NCI-H2196 treated with DMSO at 0.1 percent for 48 hours (cell line): ENCODE measurements around the gene FPR2.

Source experiments
- DNase-seq: peaks from one replicate; lab custom pipeline; 2025; ENCODE audit not compliant: unreplicated experiment; lab: John Stamatoyannopoulos, UW

FPR2 gene

GRCh38 chr19:51781999-51782398 is 21.0 kb downstream of the FPR2 start:
- no peak for DNase-seq

DNA sequence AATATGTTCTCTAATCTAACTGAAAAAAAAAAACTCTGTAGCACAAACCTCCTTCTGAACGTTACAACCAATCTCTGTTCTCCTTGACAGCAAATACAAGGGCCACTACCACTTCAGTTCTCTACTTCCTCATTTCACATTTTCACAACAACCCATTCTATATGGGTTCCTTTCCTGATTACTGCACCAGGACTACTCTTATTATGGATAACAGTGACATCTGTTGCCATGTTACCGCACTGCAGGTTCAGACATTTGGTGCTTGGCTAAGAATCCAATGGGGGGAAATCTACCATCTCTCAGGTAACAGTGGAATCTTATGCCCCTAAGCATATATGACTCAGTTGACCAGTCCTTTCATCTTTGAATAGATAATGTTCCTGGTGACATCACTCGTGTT is 22.4 kb downstream of the FPR2 start:
- no peak for DNase-seq

DNA sequence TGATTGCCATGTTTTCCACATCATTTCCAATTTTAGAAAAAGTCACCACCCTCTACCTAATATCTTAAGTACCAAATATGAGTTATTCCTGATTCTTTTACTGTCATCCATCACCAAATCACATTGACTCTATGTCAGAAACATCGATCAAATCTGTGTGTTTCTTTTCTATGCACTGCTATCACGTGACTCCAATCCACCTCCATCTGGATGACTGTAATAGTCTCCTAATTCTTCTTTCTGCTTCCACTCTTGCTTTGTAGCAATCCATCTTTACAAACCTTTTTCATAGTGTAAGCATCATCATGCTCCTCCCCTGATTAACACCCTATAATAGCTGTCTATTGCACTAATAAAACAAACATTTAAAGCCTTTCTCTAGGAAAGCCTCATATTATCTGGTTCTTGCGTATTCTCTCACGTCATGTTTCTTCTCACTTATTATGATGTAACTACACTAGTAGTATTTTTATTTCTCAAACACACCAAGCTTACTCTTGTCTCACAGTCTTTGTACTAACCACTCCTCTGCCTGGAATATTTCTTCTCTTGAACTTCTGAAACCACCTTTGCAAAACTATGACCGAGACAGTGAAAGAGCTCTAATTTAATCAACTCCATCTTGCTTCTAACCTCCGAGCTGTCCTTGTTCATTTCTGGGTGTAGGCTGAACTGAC is 23.3 kb downstream of the FPR2 start:
- no peak for DNase-seq

DNA sequence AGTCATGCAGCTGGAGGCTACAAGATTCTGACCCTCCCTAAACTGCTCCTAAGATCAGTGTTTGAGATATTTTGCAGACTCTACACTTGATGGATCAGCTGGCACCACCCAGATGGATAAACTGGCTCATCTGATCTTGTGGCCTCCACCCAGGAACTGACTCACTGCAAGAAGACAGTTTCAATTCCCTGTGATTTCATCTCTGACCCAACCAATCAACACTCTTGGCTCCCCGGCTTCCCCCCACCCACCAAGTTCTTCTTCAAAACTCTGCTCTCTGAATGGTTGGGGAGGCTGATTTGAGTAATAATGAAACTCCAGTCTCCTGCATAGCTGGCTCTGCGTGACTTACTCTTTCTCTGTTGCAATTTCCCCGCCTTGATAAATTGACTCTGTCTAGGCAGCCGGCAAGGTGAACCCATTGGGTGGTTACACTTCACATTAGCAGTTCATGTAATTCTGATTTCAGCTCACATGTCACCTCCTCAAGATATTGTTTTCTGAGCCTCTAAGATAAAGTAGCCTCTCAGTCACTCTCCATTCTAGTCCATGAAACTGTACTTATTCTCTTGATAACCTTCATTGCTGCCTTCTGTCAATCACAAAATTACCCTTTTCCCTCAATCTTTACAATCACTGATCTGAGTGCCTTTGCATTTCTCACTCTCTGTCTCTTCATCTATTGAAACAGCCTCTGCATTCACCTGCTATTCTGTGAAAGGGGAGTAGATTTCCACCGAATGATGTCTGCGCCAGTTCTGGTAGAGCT is 24.1 kb downstream of the FPR2 start:
- no peak for DNase-seq

- no peak for DNase-seq
These were observed 25.9 kb downstream of the FPR2 start for GRCh38 chr19:51786646-51787494.

DNA sequence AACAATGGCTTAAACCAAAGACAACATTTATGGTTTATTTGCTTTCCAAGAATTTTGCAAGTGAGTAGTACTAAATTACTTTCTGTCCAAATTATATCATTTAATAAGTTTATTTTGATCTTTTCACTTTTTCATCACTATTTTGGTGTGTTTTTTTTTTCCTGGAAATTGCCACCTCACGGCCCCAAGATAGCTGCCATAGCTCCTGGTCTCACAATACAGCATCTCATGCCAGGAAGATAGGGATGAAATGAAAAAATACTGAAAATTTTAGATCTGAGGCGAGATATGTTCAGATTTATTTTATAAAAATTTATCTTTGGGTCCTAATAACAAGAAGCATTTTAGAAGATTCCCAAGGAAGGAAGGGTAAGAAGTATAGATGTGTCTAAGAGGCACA is 27.0 kb downstream of the FPR2 start:
- no peak for DNase-seq

DNA sequence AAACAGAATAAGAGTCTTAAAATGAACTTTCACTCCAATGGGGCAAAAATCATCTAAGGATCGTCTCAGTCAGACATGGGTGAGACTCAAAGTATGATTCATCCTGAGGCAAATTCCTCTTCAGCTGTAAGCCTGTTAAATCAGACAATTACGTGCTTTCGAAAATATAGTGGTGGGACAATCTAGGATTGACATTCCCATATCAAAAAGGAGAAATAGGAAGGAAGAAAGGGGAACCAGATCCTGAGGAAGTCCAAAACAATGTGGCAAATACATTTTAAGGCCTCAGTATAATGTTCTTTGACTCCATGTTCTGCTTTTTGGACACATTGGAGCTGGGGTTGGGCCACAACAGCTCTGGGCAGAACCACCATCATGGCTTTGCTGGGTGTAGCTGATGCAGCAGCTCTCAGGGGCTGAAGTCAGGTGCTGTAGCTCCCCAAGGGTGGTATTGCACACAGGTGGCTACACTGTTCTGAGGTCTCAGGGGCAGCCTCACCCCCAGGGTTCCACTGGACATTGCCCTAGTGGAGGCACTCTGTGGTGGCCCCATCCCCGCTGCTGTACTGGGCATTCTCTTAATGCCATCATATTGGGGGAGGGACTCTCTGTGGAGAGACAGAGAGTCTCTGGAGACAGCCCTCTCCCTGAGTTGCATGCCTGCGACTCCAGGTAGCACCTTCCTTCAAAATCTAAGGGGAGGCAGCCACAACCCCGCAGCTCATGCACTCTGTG is 28.2 kb downstream of the FPR2 start:
- no peak for DNase-seq

GRCh38 chr19:51792932-51793331 is 32.0 kb downstream of the FPR2 start:
- no peak for DNase-seq

- no peak for DNase-seq
These were observed 33.0 kb downstream of the FPR2 start for GRCh38 chr19:51793994-51794393.

DNA sequence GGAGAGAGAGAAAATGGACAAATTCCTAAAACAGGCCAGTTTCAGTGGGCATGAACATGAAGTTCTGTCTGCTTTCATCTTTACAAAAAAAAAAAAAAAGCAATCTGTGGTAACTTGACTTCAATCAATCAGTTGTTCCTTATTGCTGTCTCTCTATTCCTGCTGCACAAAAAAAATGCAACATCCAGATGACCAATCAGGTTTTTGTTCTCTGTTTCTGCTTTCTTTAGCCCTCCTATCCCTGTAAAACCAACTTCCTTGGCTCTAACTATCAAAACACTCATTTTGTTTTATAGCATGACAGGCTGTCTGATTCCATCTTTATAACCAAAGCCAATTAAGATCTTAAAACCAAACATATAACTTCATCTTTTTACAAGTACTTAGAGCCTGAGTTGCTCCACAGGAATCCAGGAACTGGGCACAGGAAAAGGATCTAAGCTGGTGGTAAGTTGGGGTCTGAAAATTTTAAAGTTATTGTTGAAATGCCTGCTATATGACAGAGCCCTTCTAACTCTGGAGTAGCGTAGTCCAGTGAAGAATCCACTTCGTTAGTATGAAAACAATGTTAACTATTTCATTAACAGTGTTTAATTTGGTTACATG is 34.0 kb downstream of the FPR2 start, which contains the start of gene FPR3:
TSS of gene FPR3 (plus strand) at position 273 of the 606 bp plus-strand sequence. CDS start 28,592 bp downstream, outside the sequence.
- no peak for DNase-seq

- no peak for DNase-seq
These were observed 35.3 kb downstream of the FPR2 start for GRCh38 chr19:51796195-51796679.

DNA sequence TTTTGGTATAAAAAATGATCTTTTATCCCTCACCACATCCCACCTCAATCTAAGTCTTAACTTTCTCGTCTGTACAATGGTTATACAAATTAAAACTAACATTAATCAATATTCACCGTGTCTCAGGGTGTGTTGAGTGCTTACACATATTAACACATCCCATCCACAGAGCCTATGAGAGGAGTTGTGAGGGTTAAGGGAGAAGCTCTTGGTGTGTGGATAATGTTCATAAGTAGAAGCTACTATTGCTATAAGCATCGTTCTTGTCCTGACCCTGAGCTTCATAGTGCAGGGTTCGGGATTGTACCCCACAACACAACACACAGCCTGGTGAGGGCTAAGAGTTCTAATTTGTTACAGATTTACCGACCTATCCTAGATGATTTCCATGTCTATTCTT is 36.5 kb downstream of the FPR2 start:
- no peak for DNase-seq

DNA sequence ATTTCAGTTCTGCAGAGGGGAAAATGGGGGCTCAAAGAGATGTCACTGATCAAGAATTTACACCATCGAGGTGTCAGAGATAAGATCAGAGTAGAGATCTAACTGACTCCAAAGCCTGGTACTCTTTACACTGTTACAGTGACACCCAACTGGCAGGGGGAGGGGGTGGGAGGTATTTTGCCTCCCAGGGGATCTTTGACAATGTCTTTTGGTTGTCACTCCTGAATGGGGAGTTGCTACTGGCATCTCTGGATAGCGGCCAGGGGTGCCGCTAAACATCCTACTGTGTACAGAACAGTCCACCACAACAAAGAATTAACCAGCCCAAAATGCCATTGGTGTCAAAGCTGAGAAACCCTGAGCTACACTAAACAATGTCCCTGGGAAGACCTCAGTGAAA is 37.1 kb downstream of the FPR2 start:
- no peak for DNase-seq

GRCh38 chr19:51799034-51799773 is 38.2 kb downstream of the FPR2 start:
- peak; percentile 15 for DNase-seq

DNA sequence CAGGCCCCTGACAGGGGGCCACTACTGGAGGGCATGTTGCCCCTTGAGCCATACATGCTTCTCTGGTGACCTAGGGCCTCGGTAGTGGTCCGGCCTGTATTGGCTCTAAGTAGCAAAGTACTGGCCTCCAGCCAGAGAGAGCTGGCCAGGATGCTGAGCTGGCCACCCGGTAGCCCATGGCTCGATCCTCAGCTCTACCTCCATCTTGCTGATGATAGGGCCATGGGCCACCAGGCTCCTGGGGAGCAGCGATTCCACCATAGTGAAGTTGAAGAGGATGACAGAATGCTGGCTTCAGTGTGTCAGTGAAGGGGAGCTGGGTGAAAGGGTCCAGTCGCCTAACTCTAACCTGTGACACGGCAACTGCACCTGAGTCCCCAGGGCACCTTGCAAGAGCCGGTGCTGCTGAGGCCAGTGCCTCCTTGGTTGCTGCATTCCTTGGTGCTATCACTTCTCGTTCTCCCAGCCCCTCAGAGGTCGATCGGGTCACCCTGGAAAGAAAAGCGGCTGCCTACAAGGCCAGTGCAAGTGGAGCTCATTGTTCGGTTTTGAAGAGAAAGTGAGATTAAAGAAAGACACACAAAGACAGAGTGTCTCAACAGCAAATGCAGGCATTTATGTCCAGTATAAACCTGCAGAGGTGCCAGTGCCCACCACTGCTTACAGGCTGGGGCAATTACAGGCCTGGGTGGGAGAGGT is 38.9 kb downstream of the FPR2 start:
- DNase-seq = no peak

DNA sequence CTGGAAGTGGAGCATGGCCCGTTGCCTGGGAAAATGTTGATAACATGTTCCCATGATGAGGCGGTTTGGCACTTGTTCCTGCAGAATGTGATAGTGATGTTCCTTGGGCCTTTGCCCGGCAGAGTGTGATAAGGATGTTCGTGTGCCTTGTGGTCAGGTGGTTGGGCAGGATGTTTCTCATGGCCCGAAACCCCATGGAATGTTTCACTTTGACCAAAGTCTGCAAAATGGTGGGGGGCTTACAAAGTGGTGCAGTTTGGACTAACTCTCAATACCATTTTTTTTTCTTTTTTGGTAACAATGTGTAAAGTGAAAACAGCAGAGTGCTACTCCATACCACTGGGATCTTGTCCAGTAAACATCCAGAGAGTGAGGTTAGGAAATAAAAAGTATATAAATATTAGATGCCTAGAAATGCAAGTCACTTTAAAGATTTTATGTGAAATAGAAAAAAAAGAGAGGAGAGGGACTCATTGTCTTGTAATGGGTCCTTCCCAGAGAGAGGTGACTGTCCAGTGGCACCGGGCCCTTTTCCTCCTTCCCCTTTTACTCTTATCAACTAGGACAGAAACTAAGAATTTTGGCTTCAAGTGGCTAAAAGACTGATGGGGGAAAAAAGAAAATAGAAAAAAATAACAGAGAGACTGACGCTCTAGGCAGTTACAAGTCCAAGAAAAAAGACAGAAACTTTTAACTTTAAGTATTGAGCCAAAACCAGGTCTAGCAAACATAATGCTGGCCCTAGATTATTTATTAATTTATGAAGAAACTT is 39.7 kb downstream of the FPR2 start:
- no peak for DNase-seq

- DNase-seq = no peak
These were observed 41.8 kb downstream of the FPR2 start for GRCh38 chr19:51802775-51803174.

GRCh38 chr19:51803519-51803918 is 42.5 kb downstream of the FPR2 start:
- DNase-seq = no peak
